ENCODE results near the gene HENMT1.
"Not testable (repeated sequence)": the region's sequence is repeated elsewhere in the genome, so short reads cannot be mapped to it uniquely, and the experiment has no call there.

Gene HENMT1

GRCh38 chr1:108643492-108644335, 17.2 kb downstream of the HENMT1 start:
- H3K36me3 ChIP-seq (ENCODE audit: control insufficient read depth, insufficient read depth, low read length), result no peaks in the 10 kb centered on the region
- no peaks in the 10 kb centered on the region for H3K4me1 ChIP-seq (ENCODE audit: control insufficient read depth, insufficient read depth, low read length)
- H3K4me3 ChIP-seq (ENCODE audit: low read depth, low read length), result no peak overlapping the region
- no peak overlapping the region for H3K9ac ChIP-seq (ENCODE audit: low read depth, low read length)
- no peaks in the 10 kb centered on the region for H3K9me3 ChIP-seq (ENCODE audit: control insufficient read depth, insufficient read depth, low read length)
- no peaks in the 10 kb centered on the region for H3K27me3 ChIP-seq (ENCODE audit: control insufficient read depth, insufficient read depth, low read length)

GRCh38 chr1:108640863-108641262, 20.0 kb downstream of the HENMT1 start:
- not testable (repeated sequence) for H3K36me3 ChIP-seq (ENCODE audit: control insufficient read depth, insufficient read depth, low read length); H3K9ac ChIP-seq (ENCODE audit: low read depth, low read length); H3K4me1 ChIP-seq (ENCODE audit: control insufficient read depth, insufficient read depth, low read length); H3K9me3 ChIP-seq (ENCODE audit: control insufficient read depth, insufficient read depth, low read length); H3K27me3 ChIP-seq (ENCODE audit: control insufficient read depth, insufficient read depth, low read length); H3K4me3 ChIP-seq (ENCODE audit: low read depth, low read length)

- H3K4me1 ChIP-seq (ENCODE audit: control insufficient read depth, insufficient read depth, low read length), result no peaks in the 10 kb centered on the region
- no peak overlapping the region for H3K9ac ChIP-seq (ENCODE audit: low read depth, low read length)
- H3K4me3 ChIP-seq (ENCODE audit: low read depth, low read length), result no peak overlapping the region
- H3K36me3 ChIP-seq (ENCODE audit: control insufficient read depth, insufficient read depth, low read length), result no peaks in the 10 kb centered on the region
- H3K9me3 ChIP-seq (ENCODE audit: control insufficient read depth, insufficient read depth, low read length), result no peaks in the 10 kb centered on the region
- no peaks in the 10 kb centered on the region for H3K27me3 ChIP-seq (ENCODE audit: control insufficient read depth, insufficient read depth, low read length)
Measured at GRCh38 chr1:108639899-108640560, 20.9 kb downstream of the HENMT1 start.

GRCh38 chr1:108636876-108637275, 24.0 kb downstream of the HENMT1 start:
- no peak overlapping the region for H3K9ac ChIP-seq (ENCODE audit: low read depth, low read length)
- no peaks in the 10 kb centered on the region for H3K27me3 ChIP-seq (ENCODE audit: control insufficient read depth, insufficient read depth, low read length)
- H3K4me3 ChIP-seq (ENCODE audit: low read depth, low read length), result no peak overlapping the region
- H3K36me3 ChIP-seq (ENCODE audit: control insufficient read depth, insufficient read depth, low read length), result peaks cover 5% of the 10 kb centered on the region
- H3K4me1 ChIP-seq (ENCODE audit: control insufficient read depth, insufficient read depth, low read length), result no peaks in the 10 kb centered on the region
- H3K9me3 ChIP-seq (ENCODE audit: control insufficient read depth, insufficient read depth, low read length), result no peaks in the 10 kb centered on the region

GRCh38 chr1:108634521-108634920, 26.4 kb downstream of the HENMT1 start:
- Histone ChIP-seq H3K9ac (ENCODE audit: low read depth, low read length) (no peak overlapping the region), H3K4me1 (ENCODE audit: control insufficient read depth, insufficient read depth, low read length) (no peaks in the 10 kb centered on the region), H3K36me3 (ENCODE audit: control insufficient read depth, insufficient read depth, low read length) (peaks cover 10% of the 10 kb centered on the region), H3K27me3 (ENCODE audit: control insufficient read depth, insufficient read depth, low read length) (no peaks in the 10 kb centered on the region), H3K4me3 (ENCODE audit: low read depth, low read length) (no peak overlapping the region), H3K9me3 (ENCODE audit: control insufficient read depth, insufficient read depth, low read length) (no peaks in the 10 kb centered on the region)

- Histone ChIP-seq H3K4me3 (ENCODE audit: low read depth, low read length) (no peak overlapping the region), H3K9ac (ENCODE audit: low read depth, low read length) (no peak overlapping the region), H3K9me3 (ENCODE audit: control insufficient read depth, insufficient read depth, low read length) (no peaks in the 10 kb centered on the region), H3K4me1 (ENCODE audit: control insufficient read depth, insufficient read depth, low read length) (no peaks in the 10 kb centered on the region), H3K36me3 (ENCODE audit: control insufficient read depth, insufficient read depth, low read length) (peaks cover 5% of the 10 kb centered on the region), H3K27me3 (ENCODE audit: control insufficient read depth, insufficient read depth, low read length) (no peaks in the 10 kb centered on the region)
Measured at GRCh38 chr1:108628665-108629064, 32.2 kb downstream of the HENMT1 start.

- Histone ChIP-seq H3K9ac (ENCODE audit: low read depth, low read length) (no peak overlapping the region), H3K27me3 (ENCODE audit: control insufficient read depth, insufficient read depth, low read length) (no peaks in the 10 kb centered on the region), H3K9me3 (ENCODE audit: control insufficient read depth, insufficient read depth, low read length) (no peaks in the 10 kb centered on the region), H3K4me1 (ENCODE audit: control insufficient read depth, insufficient read depth, low read length) (no peaks in the 10 kb centered on the region), H3K4me3 (ENCODE audit: low read depth, low read length) (no peak overlapping the region), H3K36me3 (ENCODE audit: control insufficient read depth, insufficient read depth, low read length) (peaks cover 5% of the 10 kb centered on the region)
Measured at GRCh38 chr1:108627951-108628350, 32.9 kb downstream of the HENMT1 start.

GRCh38 chr1:108627256-108627655, 33.6 kb downstream of the HENMT1 start:
- no peak overlapping the region for H3K4me3 ChIP-seq (ENCODE audit: low read depth, low read length)
- H3K9ac ChIP-seq (ENCODE audit: low read depth, low read length), result no peak overlapping the region
- no peaks in the 10 kb centered on the region for H3K9me3 ChIP-seq (ENCODE audit: control insufficient read depth, insufficient read depth, low read length)
- no peaks in the 10 kb centered on the region for H3K27me3 ChIP-seq (ENCODE audit: control insufficient read depth, insufficient read depth, low read length)
- peaks cover 5% of the 10 kb centered on the region for H3K36me3 ChIP-seq (ENCODE audit: control insufficient read depth, insufficient read depth, low read length)
- H3K4me1 ChIP-seq (ENCODE audit: control insufficient read depth, insufficient read depth, low read length), result no peaks in the 10 kb centered on the region

- Histone ChIP-seq H3K4me1 (ENCODE audit: control insufficient read depth, insufficient read depth, low read length) (no peaks in the 10 kb centered on the region), H3K9ac (ENCODE audit: low read depth, low read length) (no peak overlapping the region), H3K9me3 (ENCODE audit: control insufficient read depth, insufficient read depth, low read length) (no peaks in the 10 kb centered on the region), H3K27me3 (ENCODE audit: control insufficient read depth, insufficient read depth, low read length) (no peaks in the 10 kb centered on the region), H3K36me3 (ENCODE audit: control insufficient read depth, insufficient read depth, low read length) (peaks cover 4% of the 10 kb centered on the region), H3K4me3 (ENCODE audit: low read depth, low read length) (no peak overlapping the region)
Measured at GRCh38 chr1:108624069-108624468, 36.8 kb downstream of the HENMT1 start.

- H3K4me3 ChIP-seq (ENCODE audit: low read depth, low read length), result no peak overlapping the region
- H3K27me3 ChIP-seq (ENCODE audit: control insufficient read depth, insufficient read depth, low read length), result no peaks in the 10 kb centered on the region
- no peaks in the 10 kb centered on the region for H3K9me3 ChIP-seq (ENCODE audit: control insufficient read depth, insufficient read depth, low read length)
- H3K36me3 ChIP-seq (ENCODE audit: control insufficient read depth, insufficient read depth, low read length), result peaks cover 4% of the 10 kb centered on the region
- H3K4me1 ChIP-seq (ENCODE audit: control insufficient read depth, insufficient read depth, low read length), result no peaks in the 10 kb centered on the region
- no peak overlapping the region for H3K9ac ChIP-seq (ENCODE audit: low read depth, low read length)
Measured at GRCh38 chr1:108617724-108618056, 43.2 kb downstream of the HENMT1 start.

- no peaks in the 10 kb centered on the region for H3K9me3 ChIP-seq (ENCODE audit: control insufficient read depth, insufficient read depth, low read length)
- no peak overlapping the region for H3K4me3 ChIP-seq (ENCODE audit: low read depth, low read length)
- H3K36me3 ChIP-seq (ENCODE audit: control insufficient read depth, insufficient read depth, low read length), result peaks cover 8% of the 10 kb centered on the region
- H3K4me1 ChIP-seq (ENCODE audit: control insufficient read depth, insufficient read depth, low read length), result no peaks in the 10 kb centered on the region
- no peak overlapping the region for H3K9ac ChIP-seq (ENCODE audit: low read depth, low read length)
- no peaks in the 10 kb centered on the region for H3K27me3 ChIP-seq (ENCODE audit: control insufficient read depth, insufficient read depth, low read length)
Measured at GRCh38 chr1:108617008-108617723, 43.7 kb downstream of the HENMT1 start.

- Histone ChIP-seq H3K9ac (ENCODE audit: low read depth, low read length) (no peak overlapping the region), H3K4me3 (ENCODE audit: low read depth, low read length) (no peak overlapping the region), H3K36me3 (ENCODE audit: control insufficient read depth, insufficient read depth, low read length) (peaks cover 6% of the 10 kb centered on the region), H3K4me1 (ENCODE audit: control insufficient read depth, insufficient read depth, low read length) (no peaks in the 10 kb centered on the region), H3K9me3 (ENCODE audit: control insufficient read depth, insufficient read depth, low read length) (no peaks in the 10 kb centered on the region), H3K27me3 (ENCODE audit: control insufficient read depth, insufficient read depth, low read length) (no peaks in the 10 kb centered on the region)
Measured at GRCh38 chr1:108615544-108615943, 45.3 kb downstream of the HENMT1 start.

Data from iPS-15b (cell line).